Measurements from ENCODE around the gene MAJIN.
"Not testable (repeated sequence)": the region's sequence is repeated elsewhere in the genome, so short reads cannot be mapped to it uniquely, and the experiment has no call there.

MAJIN gene
- 0 to 0.08 (median 0) reads per million in 18 experiments for total RNA-seq

DNA sequence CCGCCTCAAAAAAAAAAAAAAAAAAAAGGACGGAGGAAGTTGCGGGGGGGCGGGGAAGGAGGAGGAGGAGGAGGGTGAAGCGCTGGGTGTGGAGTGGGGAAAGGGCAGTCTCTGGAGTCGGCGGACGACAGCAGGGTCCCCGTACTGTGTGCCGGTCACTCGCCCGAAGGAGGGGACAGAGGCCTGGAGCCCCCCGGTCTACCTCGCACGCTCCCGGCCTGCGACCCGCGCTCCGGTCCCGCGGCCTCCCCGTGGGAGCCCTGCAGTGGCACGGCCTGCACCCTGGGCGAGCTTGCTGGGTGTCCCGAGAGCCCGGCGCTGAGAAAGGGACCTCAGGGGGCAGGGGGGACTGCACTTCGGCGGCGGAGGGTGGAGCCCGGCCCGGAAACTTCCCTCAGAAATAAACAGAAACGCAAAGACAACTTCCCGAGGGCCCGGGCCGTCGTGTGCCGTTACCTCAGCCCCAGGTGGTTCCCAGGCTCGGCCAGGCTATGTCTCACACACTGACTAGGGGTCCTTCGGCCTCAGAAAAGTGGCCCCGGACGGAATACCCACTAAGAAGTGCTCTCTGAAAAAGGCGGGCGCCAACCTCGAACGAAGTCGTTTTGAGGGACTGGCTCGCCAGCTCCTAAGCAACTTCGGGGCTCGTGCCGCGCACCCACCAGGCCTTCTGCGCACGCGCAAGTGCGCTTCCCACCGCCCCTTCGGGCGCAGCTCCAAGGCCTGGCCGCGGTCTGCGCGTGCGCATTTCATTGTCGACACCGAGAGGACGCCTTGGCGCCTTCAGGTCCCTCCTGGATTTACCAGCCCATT, at the start of gene MAJIN:
Gene MAJIN, minus strand, starts transcription at position 688 of the 813 bp plus-strand sequence. CDS start 12,703 bp downstream, outside the sequence.
- peak; percentile 73 to 83 for DNase-seq

- no peak for DNase-seq
These were observed 49.6 kb upstream of the MAJIN start for GRCh38 chr11:65021509-65021908.

- DNase-seq: no peak
These were observed 49.1 kb upstream of the MAJIN start for GRCh38 chr11:65021003-65021402.

DNA sequence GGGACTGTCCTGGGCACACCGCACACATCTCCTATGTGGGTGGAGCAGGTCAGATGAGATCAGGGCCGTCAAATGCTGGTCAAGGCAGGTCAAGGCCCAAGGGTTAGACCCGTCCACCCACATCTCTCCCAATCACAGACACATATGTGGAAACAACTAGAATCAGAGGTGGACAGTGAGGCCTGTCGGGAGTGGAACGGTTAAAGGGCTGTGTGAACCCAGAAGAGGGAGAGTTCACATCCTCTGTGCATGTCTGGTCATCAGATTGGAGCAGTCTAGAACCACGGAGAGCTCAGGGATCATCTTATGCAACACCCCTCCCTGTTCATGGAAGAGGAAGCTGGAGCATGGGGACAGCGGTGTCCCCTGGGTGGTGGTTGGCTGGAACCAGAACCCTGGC, 47.9 kb upstream of the MAJIN start:
- DNase-seq: peak; percentile 14 to 35

DNA sequence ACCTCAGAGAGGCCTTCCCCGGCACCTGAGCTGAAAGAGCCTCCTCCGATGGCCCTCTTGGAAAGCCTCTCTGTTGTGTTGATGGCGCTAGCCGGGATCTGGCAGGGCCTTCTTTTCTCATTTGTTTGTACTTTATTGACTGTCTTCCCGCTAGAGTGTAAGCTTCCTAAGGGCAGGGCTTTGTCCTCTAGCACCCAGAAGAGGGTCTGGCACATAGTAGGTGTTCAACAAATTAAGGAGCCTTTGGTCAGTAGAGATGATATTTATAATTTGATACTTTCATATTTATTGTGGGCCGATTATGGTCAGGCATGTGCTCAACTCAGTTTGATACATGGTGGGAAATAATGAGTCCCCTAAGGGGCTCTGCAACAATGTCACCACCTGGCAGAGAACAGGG, 46.0 kb upstream of the MAJIN start:
- DNase-seq: no peak

- DNase-seq: no peak
These were observed 44.8 kb upstream of the MAJIN start for GRCh38 chr11:65016705-65017104.

DNA sequence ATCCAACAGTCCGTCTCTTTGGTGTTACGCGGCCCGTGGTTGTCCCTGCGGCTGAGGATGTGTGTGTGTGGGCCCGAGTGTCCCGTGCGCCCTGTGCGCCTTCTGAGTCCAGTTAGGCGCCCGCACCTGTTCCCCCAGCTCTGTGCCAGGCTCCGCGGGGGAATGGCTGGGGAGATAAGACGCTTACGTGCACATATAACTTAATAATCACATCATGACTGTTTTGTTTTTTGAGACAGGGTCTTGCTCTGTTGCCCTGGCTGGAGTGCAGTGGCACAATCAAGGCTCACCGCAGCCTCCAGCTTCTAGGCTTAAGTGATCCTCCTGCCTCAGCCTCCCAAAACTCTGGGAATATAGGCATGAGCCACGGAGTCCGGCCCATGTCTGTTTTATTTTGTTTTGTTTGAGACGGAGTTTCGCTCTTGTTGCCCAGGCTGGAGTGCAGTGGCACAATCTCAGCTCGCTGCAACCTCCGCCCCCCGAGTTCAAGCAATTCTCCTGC, 42.9 kb upstream of the MAJIN start:
- no peak for DNase-seq

DNA sequence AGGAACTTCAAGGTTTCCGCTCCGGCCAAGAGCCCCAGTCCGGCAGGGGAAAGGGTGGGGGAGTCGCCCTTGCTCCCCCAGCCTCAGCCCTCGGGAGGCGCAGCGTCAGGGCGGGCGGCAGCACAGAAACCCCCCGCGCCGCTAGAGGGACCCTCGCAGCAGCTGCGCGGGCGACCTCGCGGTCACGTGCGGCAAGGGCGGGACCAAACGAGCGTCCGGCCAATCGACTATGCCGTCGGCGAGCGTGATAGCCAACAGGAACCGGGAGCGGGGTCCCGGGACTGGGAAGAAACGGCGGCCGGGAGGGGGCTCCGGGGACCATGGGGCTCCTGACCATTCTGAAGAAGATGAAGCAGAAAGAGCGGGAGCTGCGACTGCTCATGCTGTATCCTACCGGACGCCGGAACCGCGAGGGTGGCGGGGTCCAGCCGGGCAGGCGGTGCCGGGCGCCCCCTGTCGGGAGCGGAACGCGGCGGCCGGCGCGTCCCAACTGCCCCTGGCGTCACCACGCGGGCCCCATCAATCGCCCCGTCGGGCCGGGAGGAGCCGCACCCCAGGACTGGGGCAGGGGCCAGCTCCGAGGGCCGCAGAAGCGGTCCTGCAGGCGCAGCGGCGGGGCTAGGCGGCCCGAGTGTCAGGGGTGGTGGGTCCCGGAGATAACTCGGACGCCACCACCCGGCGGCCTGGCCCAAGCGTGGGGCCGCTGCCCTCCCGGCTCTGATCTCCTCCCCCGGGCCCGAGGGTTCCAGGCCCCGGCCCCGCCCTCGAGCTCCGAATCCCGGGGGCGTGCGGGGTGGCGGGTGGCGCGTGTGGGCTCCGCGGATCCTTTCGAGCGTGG, 42.2 kb upstream of the MAJIN start, which contains the start of gene ARL2:
Gene ARL2, plus strand, starts transcription at position 273 of the 838 bp plus-strand sequence. Its CDS starts 48 bp downstream, at position 321.
- peak; percentile 83 to 93 for DNase-seq

DNA sequence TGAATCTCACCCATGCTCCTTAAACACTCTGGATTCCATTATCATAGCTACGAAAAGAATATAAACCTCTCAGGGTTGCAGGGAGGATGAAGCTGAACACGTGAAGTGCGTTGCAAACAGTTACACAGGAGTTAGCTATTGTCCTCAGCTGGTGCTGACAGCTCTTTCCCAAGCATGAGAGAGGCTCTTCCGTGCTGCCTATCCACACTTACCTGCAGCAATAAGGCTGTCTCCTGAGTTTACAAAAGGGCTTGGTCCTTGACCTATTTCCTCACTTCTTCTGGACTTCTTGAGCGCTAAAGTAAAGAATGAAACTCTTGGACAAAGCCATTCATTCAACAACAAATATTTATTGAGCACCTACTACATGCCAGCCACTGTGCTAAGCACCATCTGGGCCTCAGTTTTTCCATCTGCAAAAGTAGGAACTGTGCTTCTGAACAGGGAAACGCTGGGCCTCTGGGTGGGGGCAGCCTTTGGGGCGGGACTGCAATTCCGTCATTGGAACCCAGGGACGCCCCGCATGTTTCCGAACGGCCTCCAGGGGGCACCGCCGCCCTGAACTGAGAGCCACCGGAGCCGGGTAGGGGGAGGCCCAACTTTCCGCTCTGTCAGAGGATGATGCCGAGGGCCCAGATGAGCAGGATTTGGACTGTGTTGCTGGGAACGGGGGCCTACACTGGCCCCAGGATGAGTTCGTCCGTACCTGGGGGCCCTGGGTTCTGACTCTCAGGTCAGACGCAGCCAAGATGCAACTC, 41.4 kb upstream of the MAJIN start:
- peak; percentile 94 for DNase-seq

DNA sequence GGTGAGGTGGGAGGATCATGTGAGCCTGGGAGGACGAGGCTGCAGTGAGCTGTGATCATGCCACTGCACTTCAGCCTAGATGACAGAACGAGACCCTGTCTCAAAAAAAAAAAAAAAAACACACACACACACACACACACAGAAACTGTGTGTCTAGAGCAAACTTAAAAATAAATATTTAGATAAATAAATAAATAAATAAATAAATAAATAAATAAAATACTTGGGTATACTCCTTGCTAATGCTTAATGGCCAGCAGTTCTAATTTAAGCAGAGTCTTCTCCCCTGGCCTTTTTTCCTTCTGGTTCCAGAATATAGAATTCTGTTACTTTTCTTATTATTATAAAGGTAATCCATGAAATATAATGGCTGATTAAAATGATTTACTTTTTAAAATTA, 37.0 kb upstream of the MAJIN start:
- no peak for DNase-seq

DNA sequence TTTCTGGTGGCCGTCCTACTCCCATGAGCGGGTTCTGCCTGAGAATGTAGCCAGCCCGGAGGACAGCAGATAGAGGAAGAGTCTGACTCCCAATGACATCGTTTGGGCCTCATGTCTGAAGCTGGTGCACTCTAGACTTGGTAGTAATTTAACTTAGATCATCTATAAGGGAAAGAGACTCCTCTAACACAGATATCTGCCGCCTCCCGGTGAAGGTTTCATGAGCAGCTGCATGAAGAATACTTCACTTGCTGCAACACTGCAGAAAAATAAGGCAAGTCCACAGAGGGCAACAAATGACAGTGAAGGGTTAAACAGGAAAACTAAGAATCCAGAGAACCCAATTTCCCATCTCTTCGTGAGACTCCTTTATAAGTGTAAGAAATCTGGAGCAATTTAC, 36.1 kb upstream of the MAJIN start:
- no peak for DNase-seq

- not testable (repeated sequence) for DNase-seq
These were observed 32.1 kb upstream of the MAJIN start for GRCh38 chr11:65003968-65004367.

- no peak for DNase-seq
These were observed 31.4 kb upstream of the MAJIN start for GRCh38 chr11:65003282-65003681.

GRCh38 chr11:65002706-65003105, 30.8 kb upstream of the MAJIN start:
- DNase-seq: no peak

DNA sequence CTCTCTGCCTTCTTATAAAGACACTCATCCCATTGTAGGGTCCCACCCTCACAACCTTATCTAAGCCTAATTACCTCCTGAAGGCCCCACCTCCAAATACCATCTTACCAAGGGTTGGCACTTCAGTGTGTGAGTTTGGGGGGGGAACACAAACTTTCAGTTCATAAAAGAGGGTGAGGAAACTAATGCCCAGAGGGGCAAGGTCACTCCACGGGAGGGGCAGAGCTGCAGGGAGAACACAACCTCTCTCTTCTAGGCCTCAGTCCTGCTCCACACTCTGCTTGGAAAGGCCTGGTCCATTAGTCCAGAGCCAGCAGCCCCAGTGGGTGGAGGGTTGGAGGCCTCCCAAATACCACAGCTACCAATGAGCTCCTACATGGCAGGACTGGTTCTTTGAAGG, 27.6 kb upstream of the MAJIN start:
- no peak for DNase-seq

- no peak for DNase-seq
These were observed 27.0 kb upstream of the MAJIN start for GRCh38 chr11:64998690-64999431.

GRCh38 chr11:64998141-64998540, 26.2 kb upstream of the MAJIN start:
- no peak for DNase-seq

GRCh38 chr11:64996710-64997380, 24.9 kb upstream of the MAJIN start, which contains the start of gene BATF2:
BATF2 (minus strand) TSS chr11:64996971; CDS start chr11:64996914, 57 bp downstream.
- DNase-seq: peak; percentile 84 to 87

- no peak for DNase-seq
These were observed 24.4 kb upstream of the MAJIN start for GRCh38 chr11:64996327-64996709.

DNA sequence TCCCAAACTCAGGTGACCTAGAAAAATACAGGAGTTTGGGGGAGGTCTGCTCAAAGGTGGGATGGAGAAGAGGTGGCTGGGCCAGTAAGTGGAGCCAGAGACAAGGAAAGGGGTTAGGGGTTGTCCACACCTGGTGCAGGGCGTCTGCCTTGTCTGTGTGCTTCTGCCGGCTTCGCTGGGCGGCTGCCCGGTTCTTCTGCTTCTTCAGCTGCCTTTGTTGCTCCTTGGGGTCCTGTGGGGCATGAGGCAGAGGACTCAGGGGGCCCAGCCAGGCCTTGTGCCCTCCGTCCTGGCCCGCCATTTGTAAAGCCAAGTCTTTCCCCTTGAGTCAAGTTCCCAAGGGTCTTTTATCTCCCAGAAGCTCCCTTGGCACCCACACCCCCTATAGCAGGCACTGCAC, 22.4 kb upstream of the MAJIN start:
- no peak for DNase-seq
